Measurements from ENCODE around the gene MT1E.
"Not testable (repeated sequence)": the region's sequence is repeated elsewhere in the genome, so short reads cannot be mapped to it uniquely, and the experiment has no call there.

MT1E gene

GRCh38 chr16:56625140-56625942 lies at the start of gene MT1E:
Gene MT1E, plus strand, starts transcription at chr16:56625781. Its CDS starts 71 bp downstream, at chr16:56625852.
- TF ChIP-seq CTCF (IDR thresholded peaks at IDR 0.05): no peak
- Mint-ChIP-seq H3K9me3 (peaks cover 18% of the 10 kb centered on the region), H3K27ac (no peak within 1 kb of the TSS), H3K36me3 (ENCODE audit: low read depth) (no peaks in the 10 kb centered on the region), H3K4me1 (peaks cover 25% of the 10 kb centered on the region), H3K4me3 (peak within 1 kb of the TSS; percentile 81), H3K27me3 (ENCODE audit: low read depth, poor library complexity) (peaks cover 100% of the 10 kb centered on the region)
- DNase-seq: peak; percentile 46

- TF ChIP-seq CTCF (IDR thresholded peaks at IDR 0.05): peak; percentile 48
- DNase-seq: peak; percentile 63
- no peak overlapping the region for H3K4me3 Mint-ChIP-seq
- H3K9me3 Mint-ChIP-seq: peaks cover 35% of the 10 kb centered on the region
- no peak overlapping the region for H3K27ac Mint-ChIP-seq
- no peaks in the 10 kb centered on the region for H3K4me1 Mint-ChIP-seq
- peaks cover 26% of the 10 kb centered on the region for H3K27me3 Mint-ChIP-seq (ENCODE audit: low read depth, poor library complexity)
- peaks cover 9% of the 10 kb centered on the region for H3K36me3 Mint-ChIP-seq (ENCODE audit: low read depth)
Observed at GRCh38 chr16:56576585-56577299, 48.8 kb upstream of the MT1E start.

GRCh38 chr16:56577300-56577625 lies 48.3 kb upstream of the MT1E start:
- Mint-ChIP-seq H3K27ac (no peak overlapping the region), H3K9me3 (peaks cover 35% of the 10 kb centered on the region), H3K4me1 (no peaks in the 10 kb centered on the region), H3K36me3 (ENCODE audit: low read depth) (peaks cover 9% of the 10 kb centered on the region), H3K27me3 (ENCODE audit: low read depth, poor library complexity) (peaks cover 31% of the 10 kb centered on the region), H3K4me3 (no peak overlapping the region)
- TF ChIP-seq CTCF (IDR thresholded peaks at IDR 0.05): no peak
- no peak for DNase-seq

- Mint-ChIP-seq H3K27me3 (ENCODE audit: low read depth, poor library complexity) (peaks cover 55% of the 10 kb centered on the region), H3K4me1 (no peaks in the 10 kb centered on the region), H3K9me3 (peaks cover 14% of the 10 kb centered on the region), H3K4me3 (no peak overlapping the region), H3K36me3 (ENCODE audit: low read depth) (peaks cover 4% of the 10 kb centered on the region), H3K27ac (no peak overlapping the region)
- TF ChIP-seq CTCF (IDR thresholded peaks at IDR 0.05): no peak
- no peak for DNase-seq
Observed at GRCh38 chr16:56580391-56581048, 45.1 kb upstream of the MT1E start.

GRCh38 chr16:56582911-56583310 lies 42.7 kb upstream of the MT1E start:
- H3K4me1 Mint-ChIP-seq; H3K27ac Mint-ChIP-seq; H3K9me3 Mint-ChIP-seq; H3K36me3 Mint-ChIP-seq (ENCODE audit: low read depth); H3K4me3 Mint-ChIP-seq; DNase-seq: not testable (repeated sequence)
- H3K27me3 Mint-ChIP-seq (ENCODE audit: low read depth, poor library complexity): peaks cover 78% of the 10 kb centered on the region

All from nephron progenitor cell (in vitro differentiated cells).